ENCODE measurements around the gene LIPC. TPM values are rescaled to one million over a fixed set of nuclear protein-coding genes. Genes with fewer than 3 reads are reported as not detected.

LIPC gene
- total RNA-seq, 1 donor from 2014 or later: not detected

GRCh38 chr15:58606577-58607080 is 174.8 kb downstream of the LIPC start:
- TF ChIP-seq, protein P1, sequence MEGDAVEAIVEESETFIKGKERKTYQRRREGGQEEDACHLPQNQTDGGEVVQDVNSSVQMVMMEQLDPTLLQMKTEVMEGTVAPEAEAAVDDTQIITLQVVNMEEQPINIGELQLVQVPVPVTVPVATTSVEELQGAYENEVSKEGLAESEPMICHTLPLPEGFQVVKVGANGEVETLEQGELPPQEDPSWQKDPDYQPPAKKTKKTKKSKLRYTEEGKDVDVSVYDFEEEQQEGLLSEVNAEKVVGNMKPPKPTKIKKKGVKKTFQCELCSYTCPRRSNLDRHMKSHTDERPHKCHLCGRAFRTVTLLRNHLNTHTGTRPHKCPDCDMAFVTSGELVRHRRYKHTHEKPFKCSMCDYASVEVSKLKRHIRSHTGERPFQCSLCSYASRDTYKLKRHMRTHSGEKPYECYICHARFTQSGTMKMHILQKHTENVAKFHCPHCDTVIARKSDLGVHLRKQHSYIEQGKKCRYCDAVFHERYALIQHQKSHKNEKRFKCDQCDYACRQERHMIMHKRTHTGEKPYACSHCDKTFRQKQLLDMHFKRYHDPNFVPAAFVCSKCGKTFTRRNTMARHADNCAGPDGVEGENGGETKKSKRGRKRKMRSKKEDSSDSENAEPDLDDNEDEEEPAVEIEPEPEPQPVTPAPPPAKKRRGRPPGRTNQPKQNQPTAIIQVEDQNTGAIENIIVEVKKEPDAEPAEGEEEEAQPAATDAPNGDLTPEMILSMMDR (IDR thresholded peaks at IDR 0.05): no peak
- peaks cover 0 to 22% of the 10 kb centered on the region in 2 donors for H3K36me3 ChIP-seq
- no peak for DNase-seq (ENCODE audit: low spot score in 2 of 2)
- no peak overlapping the region for H3K4me3 ChIP-seq
- H3K9me3 ChIP-seq: no peaks in the 10 kb centered on the region
- H3K27ac ChIP-seq: no peak overlapping the region
- intact Hi-C loops (cut with DNase I): no loop called here
- no peaks in the 10 kb centered on the region for H3K4me1 ChIP-seq
- H3K27me3 ChIP-seq: no peaks in the 10 kb centered on the region

DNA sequence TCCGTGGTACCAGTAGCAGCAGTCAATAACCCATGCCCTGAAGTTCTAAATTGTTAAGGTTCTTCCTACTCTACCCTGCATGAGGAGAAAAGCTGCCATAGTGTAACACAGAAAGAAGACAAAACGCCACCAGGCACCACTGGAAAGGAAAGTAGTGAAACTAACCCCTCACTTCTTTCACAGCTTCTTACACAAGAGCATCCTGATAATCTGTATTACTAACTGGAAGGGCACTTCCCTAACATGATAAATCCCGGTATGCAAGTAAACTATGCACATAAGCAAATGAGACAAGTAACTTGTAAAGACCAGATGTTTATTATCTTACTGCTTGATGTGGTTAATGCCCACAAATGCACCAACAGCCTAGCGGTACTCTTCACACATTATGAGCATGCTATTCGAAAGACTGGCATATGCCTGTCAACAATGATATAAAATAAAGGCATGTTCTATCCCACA is 176.4 kb downstream of the LIPC start:
- no peaks in the 10 kb centered on the region for H3K27me3 ChIP-seq
- H3K4me1 ChIP-seq: no peaks in the 10 kb centered on the region
- H3K9me3 ChIP-seq: no peaks in the 10 kb centered on the region
- no peak overlapping the region for H3K27ac ChIP-seq
- no peak overlapping the region for H3K4me3 ChIP-seq
- DNase-seq (ENCODE audit: low spot score in 2 of 2): no peak
- TF ChIP-seq, protein P1 (IDR thresholded peaks at IDR 0.05): no peak
- H3K36me3 ChIP-seq: peaks cover 0 to 24% of the 10 kb centered on the region in 2 donors
- intact Hi-C loops (cut with DNase I): no loop called here

- no peak overlapping the region for H3K4me3 ChIP-seq
- H3K9me3 ChIP-seq: peaks cover 0 to 2% of the 10 kb centered on the region in 2 donors
- H3K27ac ChIP-seq: no peak overlapping the region
- TF ChIP-seq, protein P1 (IDR thresholded peaks at IDR 0.05): no peak
- no peak for DNase-seq (ENCODE audit: low spot score in 2 of 2)
- H3K4me1 ChIP-seq: no peaks in the 10 kb centered on the region
- H3K36me3 ChIP-seq: peaks cover 1 to 26% of the 10 kb centered on the region in 2 donors
- intact Hi-C loops (cut with DNase I): no loop called here
- no peaks in the 10 kb centered on the region for H3K27me3 ChIP-seq
Measured at GRCh38 chr15:58608711-58609110, 176.9 kb downstream of the LIPC start.

- intact Hi-C loops (cut with DNase I): no loop called here
- H3K4me3 ChIP-seq: no peak overlapping the region
- no peak for DNase-seq (ENCODE audit: low spot score in 2 of 2)
- TF ChIP-seq, protein P1 (IDR thresholded peaks at IDR 0.05): no peak
- peaks cover 5 to 21% of the 10 kb centered on the region in 2 donors for H3K9me3 ChIP-seq
- no peaks in the 10 kb centered on the region for H3K4me1 ChIP-seq
- H3K27me3 ChIP-seq: no peaks in the 10 kb centered on the region
- no peak overlapping the region for H3K27ac ChIP-seq
- H3K36me3 ChIP-seq: peaks cover 16 to 36% of the 10 kb centered on the region in 2 donors
Measured at GRCh38 chr15:58611731-58612676, 180.2 kb downstream of the LIPC start.

DNA sequence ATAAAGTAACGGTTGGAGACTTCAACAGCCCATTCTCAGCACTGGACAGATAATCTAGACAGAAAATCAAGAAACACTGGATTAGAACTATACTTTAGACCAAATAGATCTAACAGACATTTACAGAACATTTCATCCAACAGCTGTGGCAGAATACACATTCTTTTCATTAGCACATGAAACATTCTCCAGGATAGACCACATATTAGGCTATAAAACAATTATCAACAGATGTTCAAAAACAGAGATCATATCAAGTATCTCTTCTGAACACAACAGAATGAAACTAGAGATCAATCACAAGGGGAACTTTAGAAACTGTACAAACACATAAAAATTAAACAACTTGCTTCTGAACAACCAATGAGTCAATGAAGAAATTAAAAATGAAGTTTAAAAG is 184.4 kb downstream of the LIPC start:
- H3K36me3 ChIP-seq: peaks cover 23 to 36% of the 10 kb centered on the region in 2 donors
- DNase-seq (ENCODE audit: low spot score in 2 of 2): no peak
- no peak overlapping the region for H3K27ac ChIP-seq
- H3K9me3 ChIP-seq: peaks cover 5 to 21% of the 10 kb centered on the region in 2 donors
- no peak overlapping the region for H3K4me3 ChIP-seq
- intact Hi-C loops (cut with DNase I): no loop called here
- no peaks in the 10 kb centered on the region for H3K4me1 ChIP-seq
- no peaks in the 10 kb centered on the region for H3K27me3 ChIP-seq
- TF ChIP-seq, protein P1 (IDR thresholded peaks at IDR 0.05): no peak

All from ascending aorta (tissue), 2 donors.